Stimulated activated CD8-positive, alpha-beta memory T cell treated with anti-CD3 and anti-CD28 coated beads, Interleukin-12 subunit alpha, Interleukin-12 subunit beta, amount 100 ng/mL, for 1 hour (primary cell): ENCODE results near the gene ZFP90.
A peak's percentile ranks its signal among the peaks of the same experiment; 100 is the strongest.
"Not testable (repeated sequence)": the region's sequence is repeated elsewhere in the genome, so short reads cannot be mapped to it uniquely, and the experiment has no call there.

Experiments
- DNase-seq: peaks from one replicate; pipeline ENCODE4 v3.0.0-alpha.2; 2020; ENCODE audit warnings: low read depth

ZFP90 gene

GRCh38 chr16:68538880-68539701 is at the start of gene ZFP90:
Gene ZFP90, plus strand, starts transcription at chr16:68539291. Its CDS starts 502 bp downstream, at chr16:68539793.
- DNase-seq, result peak; percentile 73

GRCh38 chr16:68490358-68490757 is 48.7 kb upstream of the ZFP90 start:
- DNase-seq, result no peak

GRCh38 chr16:68490829-68491575 is 48.1 kb upstream of the ZFP90 start:
- no peak for DNase-seq

- no peak for DNase-seq
Measured at GRCh38 chr16:68491576-68491950, 47.5 kb upstream of the ZFP90 start.

GRCh38 chr16:68492151-68492542 is 46.9 kb upstream of the ZFP90 start:
- DNase-seq, result no peak

- DNase-seq, result no peak
Measured at GRCh38 chr16:68492543-68493411, 46.3 kb upstream of the ZFP90 start.

GRCh38 chr16:68493412-68494070 is 45.5 kb upstream of the ZFP90 start:
- no peak for DNase-seq

- not testable (repeated sequence) for DNase-seq
Measured at GRCh38 chr16:68494261-68494660, 44.8 kb upstream of the ZFP90 start.

- DNase-seq, result no peak
Measured at GRCh38 chr16:68496689-68497088, 42.4 kb upstream of the ZFP90 start.

GRCh38 chr16:68499006-68499405 is 40.1 kb upstream of the ZFP90 start:
- DNase-seq, result no peak

- no peak for DNase-seq
Measured at GRCh38 chr16:68503334-68503733, 35.8 kb upstream of the ZFP90 start.

GRCh38 chr16:68504066-68504465 is 35.0 kb upstream of the ZFP90 start:
- DNase-seq, result no peak

- DNase-seq, result no peak
Measured at GRCh38 chr16:68506331-68507053, 32.6 kb upstream of the ZFP90 start.

- no peak for DNase-seq
Measured at GRCh38 chr16:68508013-68508412, 31.1 kb upstream of the ZFP90 start.

- DNase-seq, result no peak
Measured at GRCh38 chr16:68508641-68509240, 30.4 kb upstream of the ZFP90 start.

GRCh38 chr16:68509381-68509780 is 29.7 kb upstream of the ZFP90 start:
- no peak for DNase-seq

GRCh38 chr16:68510775-68511174 is 28.3 kb upstream of the ZFP90 start:
- no peak for DNase-seq

- no peak for DNase-seq
Measured at GRCh38 chr16:68512183-68512582, 26.9 kb upstream of the ZFP90 start.

GRCh38 chr16:68512742-68513141 is 26.3 kb upstream of the ZFP90 start:
- DNase-seq, result no peak

- DNase-seq, result no peak
Measured at GRCh38 chr16:68514511-68514910, 24.6 kb upstream of the ZFP90 start.
